HFF-Myc (cell line): ENCODE results near the gene PRSS57.

ENCODE experiments used
- DNase-seq: peaks from one replicate; pipeline ENCODE4 v3.0.0-alpha.2; 2011; ENCODE audit warnings: low read depth; ENCODE audit errors: extremely low read depth
- H3K4me3 ChIP-seq: replicated peaks from 2 replicates; pipeline ENCODE4 v1.5.1; 2011; ENCODE audit warnings: low read depth, mild to moderate bottlenecking, control low read depth, low read length
- CTCF ChIP-seq: IDR thresholded peaks from 2 replicates; pipeline ENCODE4 v1.5.1; 2012; ENCODE audit warnings: mild to moderate bottlenecking, low read depth, low read length, control low read depth; ENCODE audit errors: missing control alignments

Gene PRSS57

DNA sequence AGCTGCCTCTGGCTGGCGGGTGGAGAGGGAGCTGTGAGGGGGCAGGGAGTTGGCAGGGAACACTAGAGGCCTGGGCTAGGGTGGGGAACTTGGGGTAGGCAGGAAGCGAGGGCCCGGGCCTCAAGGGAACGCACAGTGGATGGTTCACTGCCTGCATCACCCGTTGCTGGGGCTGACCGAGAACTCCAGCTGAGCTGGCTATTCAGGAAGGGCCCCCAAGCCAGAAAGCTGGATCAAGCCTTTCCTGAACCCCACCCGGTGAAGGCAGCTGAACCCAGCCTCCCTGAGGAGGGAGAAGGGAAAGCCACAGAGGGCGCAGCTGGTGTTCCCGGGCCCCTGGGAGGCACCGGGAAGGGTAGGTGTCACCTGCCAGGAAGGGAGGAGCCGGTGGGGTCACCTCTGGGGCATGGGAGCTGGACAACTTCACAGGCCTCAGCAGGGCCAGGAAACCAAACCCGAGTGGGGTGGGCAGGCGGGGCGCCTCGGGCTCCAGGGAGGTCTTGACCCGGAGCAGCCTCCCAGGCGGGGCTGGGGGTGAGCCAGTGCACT is 27.4 kb upstream of the PRSS57 start:
- no peak overlapping the region for H3K4me3 ChIP-seq
- no peak for TF ChIP-seq CTCF
- DNase-seq, result no peak

DNA sequence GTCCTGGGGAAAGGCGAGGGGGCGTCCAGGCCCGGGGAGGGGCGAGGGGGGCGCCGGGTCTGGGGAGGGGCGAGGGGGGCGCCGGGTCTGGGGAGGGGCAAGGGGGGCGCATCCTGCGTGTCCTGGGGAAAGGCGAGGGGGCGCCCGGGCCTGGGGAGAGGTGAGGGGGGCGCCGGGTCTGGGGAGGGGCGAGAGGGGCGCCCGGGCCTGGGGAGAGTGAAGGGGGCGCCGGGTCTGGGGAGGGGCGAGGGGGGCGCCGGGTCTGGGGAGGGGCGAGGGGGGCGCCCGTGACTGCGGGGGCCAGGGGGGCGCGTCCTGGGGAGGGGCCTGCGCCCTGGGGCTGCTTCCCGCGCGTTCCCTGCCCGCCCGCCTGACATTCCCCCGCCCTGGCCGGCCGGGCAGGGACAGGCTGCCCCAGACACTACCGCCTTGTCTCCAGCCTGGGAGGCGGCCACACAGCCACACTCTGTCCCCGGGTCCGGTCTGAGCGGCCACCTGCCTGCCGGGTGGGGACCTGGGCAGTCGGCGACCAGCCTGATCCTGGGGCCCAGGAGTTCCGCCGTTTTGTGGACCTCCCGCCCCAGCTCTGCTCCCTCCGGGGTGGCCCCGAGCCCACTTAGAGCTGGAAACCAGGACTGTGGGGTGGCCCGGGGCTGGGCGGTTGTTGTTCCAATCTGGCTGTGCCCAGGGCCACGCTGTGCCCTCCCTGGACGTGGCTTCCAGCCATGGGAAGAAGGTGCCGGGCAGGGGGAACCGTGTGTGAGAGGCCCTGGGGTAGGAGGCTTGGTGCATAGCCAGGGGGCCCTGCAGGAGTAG is 25.3 kb upstream of the PRSS57 start:
- no peak overlapping the region for H3K4me3 ChIP-seq
- TF ChIP-seq CTCF, result no peak
- no peak for DNase-seq

GRCh38 chr19:719636-720344 is 24.5 kb upstream of the PRSS57 start:
- DNase-seq, result no peak
- TF ChIP-seq CTCF, result no peak
- H3K4me3 ChIP-seq, result no peak overlapping the region

DNA sequence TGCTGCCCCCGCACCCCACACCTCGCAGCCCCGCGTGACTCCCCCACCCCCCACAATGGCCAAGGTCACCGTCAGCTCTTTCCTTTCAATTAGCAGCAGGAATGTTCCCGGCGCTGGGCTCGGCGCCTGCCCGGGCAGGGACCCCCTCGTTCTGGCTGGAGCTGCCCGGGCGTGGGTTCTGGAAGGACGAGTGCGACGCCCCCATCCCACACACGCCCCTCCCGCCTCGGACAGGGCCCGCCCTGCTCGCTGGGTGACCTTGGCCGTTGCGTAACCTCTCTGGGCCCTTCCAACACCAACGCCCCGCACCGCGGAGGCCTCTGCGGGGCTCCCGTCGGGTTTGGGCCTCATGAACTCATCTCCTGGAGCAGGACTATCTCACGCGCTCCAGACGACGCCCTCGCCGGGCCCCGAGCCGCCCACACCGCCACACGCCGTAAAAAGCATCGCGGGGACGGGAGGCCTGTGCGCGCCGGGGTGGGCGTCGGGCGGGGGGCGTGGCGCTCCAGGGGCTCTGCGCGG is 23.8 kb upstream of the PRSS57 start:
- H3K4me3 ChIP-seq, result no peak overlapping the region
- TF ChIP-seq CTCF, result no peak
- DNase-seq, result no peak

- H3K4me3 ChIP-seq, result no peak overlapping the region
- no peak for DNase-seq
- TF ChIP-seq CTCF, result no peak
These were observed 23.1 kb upstream of the PRSS57 start for GRCh38 chr19:718251-718951.

DNA sequence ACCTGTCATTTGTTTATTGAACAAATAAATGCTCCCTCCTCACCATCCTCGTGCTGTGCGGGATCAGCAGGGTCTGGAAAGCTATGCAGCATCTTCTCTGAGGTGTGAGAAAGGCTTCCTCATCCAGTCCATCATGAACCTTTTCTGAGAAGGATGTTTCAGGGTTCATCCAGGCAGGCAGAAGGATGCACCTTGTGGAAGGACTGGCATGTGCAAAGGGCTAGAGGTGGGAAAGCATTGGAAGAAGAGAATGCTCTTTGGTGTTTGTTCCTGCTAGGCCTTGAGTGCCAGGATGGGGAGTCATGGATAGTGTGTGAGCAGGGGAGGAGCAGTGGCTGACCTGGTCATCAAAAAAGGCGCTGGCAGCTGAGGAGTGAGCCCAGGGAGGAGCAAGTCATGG is 20.1 kb upstream of the PRSS57 start:
- no peak for TF ChIP-seq CTCF
- no peak overlapping the region for H3K4me3 ChIP-seq
- DNase-seq, result no peak
